ENCODE data around the gene CERKL. TPM values are rescaled to one million over a fixed set of nuclear protein-coding genes. Genes with fewer than 3 reads are reported as not detected.

CERKL gene
- polyA plus RNA-seq, 1 experiment = 0.06 TPM

DNA sequence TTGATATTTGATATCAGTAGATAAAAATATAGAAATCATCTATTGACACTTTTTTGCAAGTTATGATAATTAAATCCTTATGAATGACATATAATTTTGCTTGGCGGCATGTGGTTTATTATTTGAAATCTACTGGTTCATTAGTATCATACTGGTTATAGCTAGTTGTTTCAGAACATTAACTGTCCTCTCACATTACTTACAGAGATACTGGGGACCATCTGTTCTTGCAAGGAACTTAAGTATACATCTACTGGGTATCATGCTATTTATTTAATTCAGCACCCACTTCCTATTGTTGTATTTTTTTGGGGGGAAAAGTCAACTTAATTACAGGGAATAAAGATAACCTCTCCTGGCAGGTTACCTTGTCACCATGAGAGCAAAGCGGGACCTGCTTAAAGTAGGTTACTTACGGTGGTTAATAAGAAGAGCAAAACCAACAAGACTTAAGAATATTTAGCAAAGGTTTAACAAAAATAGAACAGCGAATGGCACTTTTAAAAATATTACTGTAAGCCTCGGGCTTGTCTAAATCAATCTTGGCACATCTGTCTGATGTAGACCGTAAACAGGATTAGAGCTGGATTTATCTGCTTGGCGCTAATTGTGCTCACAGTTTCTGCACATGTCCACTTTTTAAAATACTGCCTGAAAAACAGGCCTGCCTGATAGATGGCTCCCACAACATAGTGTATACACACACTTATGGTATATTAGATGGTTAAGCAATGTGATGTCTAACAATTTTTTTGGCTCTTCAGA lies 41.8 kb downstream of the CERKL start:
- TF ChIP-seq, protein P1, sequence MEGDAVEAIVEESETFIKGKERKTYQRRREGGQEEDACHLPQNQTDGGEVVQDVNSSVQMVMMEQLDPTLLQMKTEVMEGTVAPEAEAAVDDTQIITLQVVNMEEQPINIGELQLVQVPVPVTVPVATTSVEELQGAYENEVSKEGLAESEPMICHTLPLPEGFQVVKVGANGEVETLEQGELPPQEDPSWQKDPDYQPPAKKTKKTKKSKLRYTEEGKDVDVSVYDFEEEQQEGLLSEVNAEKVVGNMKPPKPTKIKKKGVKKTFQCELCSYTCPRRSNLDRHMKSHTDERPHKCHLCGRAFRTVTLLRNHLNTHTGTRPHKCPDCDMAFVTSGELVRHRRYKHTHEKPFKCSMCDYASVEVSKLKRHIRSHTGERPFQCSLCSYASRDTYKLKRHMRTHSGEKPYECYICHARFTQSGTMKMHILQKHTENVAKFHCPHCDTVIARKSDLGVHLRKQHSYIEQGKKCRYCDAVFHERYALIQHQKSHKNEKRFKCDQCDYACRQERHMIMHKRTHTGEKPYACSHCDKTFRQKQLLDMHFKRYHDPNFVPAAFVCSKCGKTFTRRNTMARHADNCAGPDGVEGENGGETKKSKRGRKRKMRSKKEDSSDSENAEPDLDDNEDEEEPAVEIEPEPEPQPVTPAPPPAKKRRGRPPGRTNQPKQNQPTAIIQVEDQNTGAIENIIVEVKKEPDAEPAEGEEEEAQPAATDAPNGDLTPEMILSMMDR (IDR thresholded peaks at IDR 0.05; ENCODE audit: insufficient read depth, low read depth, low read length) = no peak
- H3K4me3 ChIP-seq (ENCODE audit: low read depth, low read length) = no peak overlapping the region
- CTCF ChIA-PET = interaction anchor here (0.9 kb wide), 1 partner anchor 13 kb away, joined by 3 read pairs; no protein-coding TSS in a partner anchor

DNA sequence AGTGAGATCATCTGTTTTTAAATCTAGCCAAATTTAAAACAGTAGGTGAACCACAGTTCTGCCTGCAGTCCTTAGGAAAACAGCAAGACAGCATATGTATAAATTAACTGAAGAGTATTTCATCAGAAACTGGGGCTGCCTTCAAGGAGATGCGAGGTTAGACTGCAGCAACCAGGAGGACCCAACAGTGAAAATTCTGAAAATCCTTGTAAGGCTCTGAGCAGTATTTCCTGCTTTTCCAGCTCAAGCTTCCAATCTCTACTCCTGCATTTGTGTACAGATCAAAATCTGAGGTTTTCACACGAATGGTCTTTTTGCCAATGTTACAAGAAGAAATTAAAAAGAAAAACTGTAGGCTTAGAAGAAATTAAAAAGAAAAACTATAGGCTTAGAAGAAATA lies 43.7 kb downstream of the CERKL start:
- no peak for DNase-seq (ENCODE audit: low read depth)
- POLR2A ChIA-PET = no interaction called here
- H3K36me3 ChIP-seq (ENCODE audit: control insufficient read depth, insufficient read depth, low read length) = no peaks in the 10 kb centered on the region
- CTCF ChIA-PET = no interaction called here
- no peak overlapping the region for H3K4me3 ChIP-seq (ENCODE audit: low read depth, low read length)
- no peaks in the 10 kb centered on the region for H3K27me3 ChIP-seq (ENCODE audit: control insufficient read depth, insufficient read depth, low read length)
- TF ChIP-seq, protein P1 (IDR thresholded peaks at IDR 0.05; ENCODE audit: insufficient read depth, low read depth, low read length) = no peak

More for the DNA sequence above, 41.8 kb downstream of the CERKL start:
- no peak for DNase-seq (ENCODE audit: low read depth)
- no peaks in the 10 kb centered on the region for H3K36me3 ChIP-seq (ENCODE audit: control insufficient read depth, insufficient read depth, low read length)
- POLR2A ChIA-PET = no interaction called here
- no peaks in the 10 kb centered on the region for H3K27me3 ChIP-seq (ENCODE audit: control insufficient read depth, insufficient read depth, low read length)

DNA sequence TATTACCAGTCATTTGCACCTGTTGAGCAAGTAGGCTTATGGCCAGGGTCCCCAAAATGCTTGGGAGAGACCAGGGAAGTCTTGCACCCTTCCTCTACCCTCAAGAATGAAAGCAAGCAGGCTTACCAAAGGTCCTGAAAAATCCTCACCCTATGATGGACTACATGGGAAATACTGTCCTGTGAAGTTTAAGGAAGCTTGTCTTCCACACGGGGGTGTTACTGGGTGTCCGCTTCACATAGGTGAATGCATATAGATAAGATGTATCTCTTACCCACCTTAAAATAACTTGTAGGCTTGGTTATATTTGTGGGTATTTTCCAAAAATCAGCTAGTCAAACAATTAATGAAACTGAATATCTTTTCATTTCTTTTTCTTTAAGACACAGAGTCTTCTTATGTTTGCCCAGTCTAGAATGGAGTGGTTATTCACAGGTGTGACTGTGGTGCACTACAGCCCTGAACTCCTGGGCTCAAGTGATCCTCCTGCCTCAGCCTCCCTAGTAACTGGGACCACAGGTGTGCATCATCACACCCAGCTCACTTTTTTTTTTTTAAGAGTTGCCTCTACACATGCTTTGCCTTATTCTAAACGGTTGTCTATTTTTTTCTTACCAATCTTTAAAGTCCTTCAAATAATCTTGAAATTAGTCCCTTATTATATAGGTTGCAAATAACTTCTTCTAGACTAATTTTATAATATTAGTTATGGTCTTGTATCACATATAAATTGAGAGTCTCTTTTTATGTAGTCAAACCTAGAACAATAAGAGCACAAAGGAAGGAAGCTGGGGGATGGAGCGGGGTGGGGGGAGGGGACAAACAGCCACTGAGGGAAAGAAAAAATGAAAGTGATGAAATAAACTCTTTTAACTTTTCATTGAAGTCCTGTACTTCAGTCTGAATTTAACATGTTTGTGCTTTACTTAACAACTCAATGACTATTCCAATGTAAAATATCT lies 49.0 kb downstream of the CERKL start:
- Histone ChIP-seq H3K4me3 (ENCODE audit: low read depth, low read length) (no peak overlapping the region), H3K36me3 (ENCODE audit: control insufficient read depth, insufficient read depth, low read length) (no peaks in the 10 kb centered on the region), H3K27me3 (ENCODE audit: control insufficient read depth, insufficient read depth, low read length) (no peaks in the 10 kb centered on the region)
- DNase-seq (ENCODE audit: low read depth) = no peak
- CTCF ChIA-PET = interaction anchor here (0.6 to 0.9 kb wide), 2 partner anchors 9 to 102 kb away, joined by 3 read pairs; no protein-coding TSS in a partner anchor
- TF ChIP-seq, protein P1 (IDR thresholded peaks at IDR 0.05; ENCODE audit: insufficient read depth, low read depth, low read length) = no peak
- POLR2A ChIA-PET = no interaction called here

DNA sequence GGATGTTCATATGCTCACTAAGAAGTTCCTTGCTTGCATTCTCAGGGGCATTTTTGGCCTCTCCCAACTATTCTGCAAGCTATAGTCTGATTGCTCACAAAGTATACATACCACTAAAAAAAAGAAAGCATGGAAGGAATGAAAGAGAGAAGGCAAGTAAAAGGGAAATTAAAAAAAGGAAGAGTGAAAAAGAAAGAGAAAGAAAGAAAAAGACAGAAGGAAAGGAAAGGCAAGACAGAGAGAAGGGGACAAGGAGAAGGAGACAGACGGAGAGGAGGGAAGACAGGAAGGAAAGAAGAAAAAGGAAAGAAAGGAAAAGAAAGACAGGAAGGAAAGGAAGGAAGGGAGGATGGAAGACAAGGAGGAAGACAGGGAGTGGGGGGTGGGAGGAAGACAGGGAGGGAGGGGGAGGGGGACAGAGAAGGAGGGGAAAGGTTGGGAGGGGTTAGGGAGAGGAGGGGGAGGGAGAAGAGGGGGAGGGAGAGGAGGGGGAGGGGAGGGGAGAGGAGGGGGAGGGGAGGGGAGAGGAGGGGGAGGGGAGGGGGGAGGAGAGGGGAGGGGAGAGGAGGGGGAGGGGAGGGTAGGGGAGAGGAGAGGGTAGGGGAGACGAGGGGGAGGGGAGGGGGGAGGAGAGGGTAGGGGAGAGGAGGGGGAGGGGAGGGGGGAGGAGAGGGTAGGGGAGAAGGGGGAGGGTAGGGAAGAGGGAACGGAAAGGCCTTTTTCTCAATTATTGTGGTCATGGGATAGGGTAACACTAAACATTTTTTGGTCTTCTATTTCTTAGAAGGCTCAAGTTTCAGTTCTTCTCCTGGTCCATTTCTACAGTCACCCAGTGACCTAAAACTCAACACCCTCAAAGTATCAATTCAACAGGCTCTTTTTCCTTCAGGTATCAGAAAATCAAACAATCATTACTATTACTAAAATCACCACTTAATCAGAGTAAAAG lies 50.7 kb downstream of the CERKL start:
- no peaks in the 10 kb centered on the region for H3K36me3 ChIP-seq (ENCODE audit: control insufficient read depth, insufficient read depth, low read length)
- H3K4me3 ChIP-seq (ENCODE audit: low read depth, low read length) = no peak overlapping the region
- TF ChIP-seq, protein P1 (IDR thresholded peaks at IDR 0.05; ENCODE audit: insufficient read depth, low read depth, low read length) = no peak
- H3K27me3 ChIP-seq (ENCODE audit: control insufficient read depth, insufficient read depth, low read length) = no peaks in the 10 kb centered on the region
- POLR2A ChIA-PET = no interaction called here
- DNase-seq (ENCODE audit: low read depth) = no peak
- CTCF ChIA-PET = interaction anchor here (0.7 kb wide), 1 partner anchor 35 kb away, joined by 3 read pairs; no protein-coding TSS in a partner anchor

Data from BJ (cell line).